Sigmoid colon (tissue), 7 donors: ENCODE results near the gene CNTN4. TPM values are rescaled to one million over a fixed set of nuclear protein-coding genes. Genes with fewer than 3 reads are reported as not detected.

Experiments
- DNase-seq: peaks from one replicate; pipeline ENCODE4 v3.0.0-alpha.2; 2019
- H3K27ac ChIP-seq, 4 donors: fragments of 200-600 bp; sonication (generic); one replicate each; pipeline ENCODE4 v1.5.1; 2016 to 2019; ENCODE audit warnings: mild to moderate bottlenecking in 1 of 4
- H3K27me3 ChIP-seq, 3 donors: fragments of 200-600 bp; sonication (generic); one replicate each; pipeline ENCODE4 v1.5.1; 2019; ENCODE audit warnings: mild to moderate bottlenecking in 1 of 3
- H3K36me3 ChIP-seq, 4 donors: fragments of 200-600 bp; sonication (generic); one replicate each; pipeline ENCODE4 v1.5.1; 2016 to 2019
- H3K4me1 ChIP-seq, 4 donors: fragments of 200-600 bp; sonication (generic); one replicate each; pipeline ENCODE4 v1.5.1; 2017 to 2019
- H3K4me3 ChIP-seq, 4 donors: fragments of 200-600 bp; sonication (generic); one replicate each; pipeline ENCODE4 v1.5.1; 2017 to 2019; ENCODE audit warnings: mild to moderate bottlenecking in 2 of 4, moderate library complexity in 1 of 4
- H3K9me3 ChIP-seq, 4 donors: fragments of 200-600 bp in 3 of 4; sonication (generic) in 3 of 4; one replicate each; pipeline versions ENCODE4 v1.5.1 to v1.6.1; 2013 to 2019
- EP300 ChIP-seq, 4 donors: sonication (generic); formaldehyde crosslinking; IDR thresholded peaks; one replicate each; pipeline ENCODE4 v1.6.1; 2017; ENCODE audit warnings: antibody characterized with exemption in 4 of 4
- POLR2A ChIP-seq, 2 donors: fragments of 450-650 bp; IDR thresholded peaks; one replicate each; pipeline ENCODE4 v1.6.1; 2016; ENCODE audit warnings: antibody characterized with exemption in 2 of 2, mild to moderate bottlenecking in 2 of 2, moderate library complexity in 2 of 2
- POLR2AphosphoS5 ChIP-seq, 4 donors: sonication (generic); formaldehyde crosslinking; IDR thresholded peaks; one replicate each; pipeline ENCODE4 v1.6.1; 2017; ENCODE audit warnings: antibody characterized with exemption in 4 of 4
- WGBS, 2 donors: extraction: QIAGEN DNeasy Blood & Tissue Kit; methylation state at CpG; one replicate each; pipeline ENCODE4 v1.1.7; 2013; 5-methylcytosine and 5-hydroxymethylcytosine counted together
- intact Hi-C: fragments of 100-400 bp; cut with DNase I; formaldehyde crosslinking; loops from one replicate; pipeline ENCODE4 v1.15.1; 2023
- polyA plus RNA-seq, 3 donors: library from polyadenylated mRNA; stranded (reverse); fragments of 200-250 nt; gene quantifications; one replicate each; pipeline ENCODE4 v1.2.3, GENCODE V29; 2013
- total RNA-seq, 4 donors: library from RNA; depleted of rRNA; stranded (reverse); fragments of >200 nt; gene quantifications; one replicate each; pipeline ENCODE4 v1.1.0, GENCODE V29; 2016
- TF ChIP-seq, protein P1 (sequence below), 4 experiments: fragments of 450-650 bp in 3 of 4; fragments of 200-600 bp in 1 of 4; IDR thresholded peaks; one replicate each; pipeline ENCODE4 v1.5.1; 2016 to 2019; ENCODE audit warnings: antibody characterized with exemption in 4 of 4, mild to moderate bottlenecking in 3 of 4, moderate library complexity in 2 of 4
- donor health status: healthy with polysubstance abuse.
- donor health status: Bipolar disorder and iron deficiency.
- donor health status: healthy.

The CNTN4 gene
- total and polyA plus RNA-seq, 7 donors = 1.4 to 10.0 (median 7.5) TPM

DNA sequence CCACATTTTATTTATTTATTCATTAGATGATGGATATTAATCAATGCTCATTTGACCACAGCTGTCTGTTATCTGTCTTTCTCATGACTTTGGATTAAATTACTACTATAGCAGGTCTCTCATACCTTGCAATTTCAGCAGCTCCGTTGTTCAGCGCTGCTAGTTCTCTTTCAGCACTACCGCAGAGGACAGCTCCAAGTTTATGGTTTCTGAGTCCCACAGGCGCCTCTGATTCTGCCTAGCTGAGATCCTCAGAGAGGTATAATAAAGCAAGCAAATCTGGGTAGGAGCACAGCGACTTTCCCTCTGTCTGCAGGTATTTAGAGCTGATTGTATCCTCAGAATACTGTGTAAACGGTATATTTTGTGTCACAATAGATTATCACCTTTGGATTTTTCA is 204.9 kb downstream of the CNTN4 start:
- Histone ChIP-seq H3K36me3 (no peaks in the 10 kb centered on the region), H3K4me1 (no peaks in the 10 kb centered on the region), H3K9me3 (peaks cover 0 to 1% (median 0%) of the 10 kb centered on the region in 4 donors), H3K27me3 (no peaks in the 10 kb centered on the region), H3K27ac (no peak overlapping the region), H3K4me3 (no peak overlapping the region)
- no peak for TF ChIP-seq POLR2AphosphoS5 (IDR thresholded peaks at IDR 0.05)
- no peak for TF ChIP-seq EP300 (IDR thresholded peaks at IDR 0.05)
- no peak for TF ChIP-seq POLR2A (IDR thresholded peaks at IDR 0.05)
- 13 to 19% methylated on average over 6 of the region's 6 CpGs for WGBS, 2 donors
- DNase-seq = no peak
- intact Hi-C loops = no loop called here

DNA sequence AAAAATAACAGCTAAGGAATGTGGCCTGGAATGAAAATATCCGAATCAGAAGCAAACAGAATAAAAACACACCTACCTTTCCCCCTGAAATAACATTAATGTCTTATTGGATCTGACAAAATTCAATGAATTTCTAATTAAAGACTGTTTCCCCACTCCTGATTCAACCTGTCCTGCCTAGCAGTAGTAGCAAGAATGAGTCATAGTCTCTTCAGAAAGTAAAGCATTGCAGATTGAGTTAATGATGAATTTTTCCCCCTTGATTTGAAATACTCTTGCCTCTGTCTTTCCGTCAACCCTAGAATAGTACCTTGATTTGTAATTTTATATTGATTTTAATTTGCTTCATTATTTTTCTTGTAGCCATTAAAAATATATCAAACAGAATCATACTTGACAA is 212.4 kb downstream of the CNTN4 start:
- Histone ChIP-seq H3K4me3 (no peak overlapping the region), H3K36me3 (no peaks in the 10 kb centered on the region), H3K9me3 (peaks cover 0 to 1% (median 0%) of the 10 kb centered on the region in 4 donors), H3K27me3 (no peaks in the 10 kb centered on the region), H3K4me1 (no peaks in the 10 kb centered on the region), H3K27ac (no peak overlapping the region)
- 87 to 90% methylated on average over 2 of the region's 2 CpGs for WGBS, 2 donors
- no peak for TF ChIP-seq POLR2A (IDR thresholded peaks at IDR 0.05)
- TF ChIP-seq POLR2AphosphoS5 (IDR thresholded peaks at IDR 0.05) = no peak
- TF ChIP-seq, protein P1, sequence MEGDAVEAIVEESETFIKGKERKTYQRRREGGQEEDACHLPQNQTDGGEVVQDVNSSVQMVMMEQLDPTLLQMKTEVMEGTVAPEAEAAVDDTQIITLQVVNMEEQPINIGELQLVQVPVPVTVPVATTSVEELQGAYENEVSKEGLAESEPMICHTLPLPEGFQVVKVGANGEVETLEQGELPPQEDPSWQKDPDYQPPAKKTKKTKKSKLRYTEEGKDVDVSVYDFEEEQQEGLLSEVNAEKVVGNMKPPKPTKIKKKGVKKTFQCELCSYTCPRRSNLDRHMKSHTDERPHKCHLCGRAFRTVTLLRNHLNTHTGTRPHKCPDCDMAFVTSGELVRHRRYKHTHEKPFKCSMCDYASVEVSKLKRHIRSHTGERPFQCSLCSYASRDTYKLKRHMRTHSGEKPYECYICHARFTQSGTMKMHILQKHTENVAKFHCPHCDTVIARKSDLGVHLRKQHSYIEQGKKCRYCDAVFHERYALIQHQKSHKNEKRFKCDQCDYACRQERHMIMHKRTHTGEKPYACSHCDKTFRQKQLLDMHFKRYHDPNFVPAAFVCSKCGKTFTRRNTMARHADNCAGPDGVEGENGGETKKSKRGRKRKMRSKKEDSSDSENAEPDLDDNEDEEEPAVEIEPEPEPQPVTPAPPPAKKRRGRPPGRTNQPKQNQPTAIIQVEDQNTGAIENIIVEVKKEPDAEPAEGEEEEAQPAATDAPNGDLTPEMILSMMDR (IDR thresholded peaks at IDR 0.05) = no peak
- TF ChIP-seq EP300 (IDR thresholded peaks at IDR 0.05) = no peak
- intact Hi-C loops = no loop called here
- no peak for DNase-seq

DNA sequence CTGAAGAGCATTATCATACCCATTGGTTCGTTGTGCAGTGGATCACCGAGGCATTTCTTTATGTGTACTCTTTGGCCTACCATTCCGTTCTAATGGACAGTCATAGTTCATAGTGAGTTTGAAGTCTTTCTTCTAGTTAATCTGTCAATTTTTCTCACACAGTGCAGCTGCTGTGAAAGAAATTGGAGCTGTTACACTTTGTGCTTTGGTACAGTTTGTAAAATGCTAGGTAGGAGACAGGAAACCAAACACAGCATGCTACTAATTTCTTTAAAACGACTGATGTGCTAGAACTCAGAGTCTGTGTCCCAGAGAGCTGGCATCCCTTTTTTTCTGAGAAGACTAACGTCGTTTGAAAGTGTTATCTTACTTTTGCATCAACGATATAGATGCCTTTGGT is 218.9 kb downstream of the CNTN4 start:
- 76 to 90% methylated on average over 7 of the region's 7 CpGs for WGBS, 2 donors
- intact Hi-C loops = no loop called here
- Histone ChIP-seq H3K36me3 (no peaks in the 10 kb centered on the region), H3K4me3 (no peak overlapping the region), H3K27me3 (no peaks in the 10 kb centered on the region), H3K27ac (no peak overlapping the region), H3K4me1 (no peaks in the 10 kb centered on the region), H3K9me3 (no peaks in the 10 kb centered on the region)
- TF ChIP-seq POLR2A (IDR thresholded peaks at IDR 0.05) (no peak), POLR2AphosphoS5 (IDR thresholded peaks at IDR 0.05) (no peak)
- TF ChIP-seq, protein P1 (IDR thresholded peaks at IDR 0.05) = no peak
- no peak for DNase-seq

DNA sequence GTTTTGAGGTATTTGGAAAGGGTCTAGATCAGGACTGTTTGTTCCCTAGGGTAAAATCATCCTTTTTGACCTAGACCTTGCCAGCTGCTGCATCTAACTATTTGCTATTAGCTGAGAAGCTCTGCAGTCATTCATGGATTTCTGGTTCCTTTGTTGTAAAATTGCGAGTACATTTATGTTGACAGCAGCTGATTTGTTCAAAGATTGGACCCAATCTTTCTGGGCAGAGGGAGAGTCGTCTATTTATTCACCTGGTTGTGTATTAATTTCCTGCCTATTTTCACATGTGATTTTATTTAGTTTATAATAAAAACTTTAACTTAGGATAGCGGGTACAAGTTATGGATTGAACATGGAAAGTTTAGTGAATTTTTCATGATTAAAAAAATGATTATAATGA is 236.3 kb downstream of the CNTN4 start:
- no peak for DNase-seq
- H3K27me3 ChIP-seq = no peaks in the 10 kb centered on the region
- no peak overlapping the region for H3K27ac ChIP-seq
- no peaks in the 10 kb centered on the region for H3K36me3 ChIP-seq
- H3K9me3 ChIP-seq = no peaks in the 10 kb centered on the region
- H3K4me3 ChIP-seq = no peak overlapping the region
- intact Hi-C loops = no loop called here
- TF ChIP-seq EP300 (IDR thresholded peaks at IDR 0.05) = no peak
- no peak for TF ChIP-seq POLR2AphosphoS5 (IDR thresholded peaks at IDR 0.05)
- TF ChIP-seq POLR2A (IDR thresholded peaks at IDR 0.05) = no peak
- TF ChIP-seq, protein P1 (IDR thresholded peaks at IDR 0.05) = no peak
- 86 to 88% methylated on average over 3 of the region's 3 CpGs for WGBS, 2 donors
- no peaks in the 10 kb centered on the region for H3K4me1 ChIP-seq

DNA sequence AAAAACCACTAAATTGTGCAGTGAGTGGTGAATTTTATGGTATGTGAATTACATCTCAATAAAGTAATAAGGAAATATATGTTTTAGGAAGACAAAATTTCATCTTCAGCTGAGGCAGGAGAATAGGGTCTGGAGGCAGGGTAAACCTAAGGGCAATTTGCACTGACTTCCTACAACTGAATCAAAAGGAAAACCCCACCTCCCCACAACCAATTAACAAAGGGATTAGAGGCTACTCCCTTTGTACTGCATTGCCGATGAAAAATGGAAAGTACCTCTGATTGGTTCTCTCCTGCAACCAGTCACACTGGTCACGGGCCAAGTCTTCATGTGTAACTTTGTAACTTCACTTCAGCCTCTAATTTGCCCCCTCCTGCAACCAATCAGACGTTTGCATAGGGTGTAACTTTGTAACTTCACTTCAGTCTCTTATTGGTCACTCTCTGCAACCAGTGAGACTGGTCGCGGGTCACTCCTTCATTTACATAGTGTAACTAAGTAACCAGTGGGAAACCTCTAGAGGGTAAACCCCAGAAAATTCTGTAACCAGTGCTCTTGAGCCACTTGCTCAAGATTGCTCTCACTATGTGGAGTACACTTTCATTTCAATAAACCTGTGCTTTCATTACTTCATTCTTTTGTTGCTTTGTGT is 244.5 kb downstream of the CNTN4 start:
- Histone ChIP-seq H3K4me3 (no peak overlapping the region), H3K4me1 (no peaks in the 10 kb centered on the region), H3K27me3 (no peaks in the 10 kb centered on the region), H3K36me3 (no peaks in the 10 kb centered on the region), H3K27ac (no peak overlapping the region), H3K9me3 (no peaks in the 10 kb centered on the region)
- DNase-seq = no peak
- TF ChIP-seq POLR2AphosphoS5 (IDR thresholded peaks at IDR 0.05) (no peak), EP300 (IDR thresholded peaks at IDR 0.05) (no peak), POLR2A (IDR thresholded peaks at IDR 0.05) (no peak)
- TF ChIP-seq, protein P1 (IDR thresholded peaks at IDR 0.05) = no peak
- intact Hi-C loops = no loop called here
- WGBS, 2 donors = 42 to 70% methylated on average over 5 of the region's 5 CpGs
